Heart left ventricle (tissue), 16 donors: Measurements from ENCODE around the gene ALDH3B2. TPM values are rescaled to one million over a fixed set of nuclear protein-coding genes. Genes with fewer than 3 reads are reported as not detected.
"Not testable (repeated sequence)": the region's sequence is repeated elsewhere in the genome, so short reads cannot be mapped to it uniquely, and the experiment has no call there.

Source experiments
- ATAC-seq, 4 donors: fragments of 200-7000 bp; cut with Tn5 transposase; one replicate each; pipeline ENCODE4 v1.9.1; 2020 to 2022; ENCODE audit warnings: moderate library complexity in 4 of 4, mild to moderate bottlenecking in 3 of 4, moderate number of reproducible peaks in 1 of 4
- DNase-seq, 5 donors: peaks; one replicate each; pipeline ENCODE4 v3.0.0-alpha.2; 2020
- H3K27ac ChIP-seq, 12 donors: fragments of 200-600 bp; sonication (generic) in 4 of 12; one replicate each; pipeline versions ENCODE4 v1.5.0 to v1.8.0; 2016 to 2022; ENCODE audit warnings: mild to moderate bottlenecking in 2 of 12
- H3K27me3 ChIP-seq, 9 donors: fragments of 200-600 bp; sonication (generic) in 2 of 9; one replicate each; pipeline versions ENCODE4 v1.5.1 to v1.8.0; 2016 to 2022; ENCODE audit warnings: mild to moderate bottlenecking in 3 of 9
- H3K36me3 ChIP-seq, 9 donors: fragments of 200-600 bp; sonication (generic) in 2 of 9; one replicate each; pipeline versions ENCODE4 v1.5.0 to v1.8.0; 2018 to 2022; ENCODE audit warnings: mild to moderate bottlenecking in 2 of 9
- H3K4me1 ChIP-seq, 12 donors: fragments of 200-600 bp; sonication (generic) in 4 of 12; one replicate each; pipeline versions ENCODE4 v1.5.0 to v1.8.0; 2016 to 2022; ENCODE audit warnings: mild to moderate bottlenecking in 3 of 12
- H3K4me3 ChIP-seq, 12 donors: fragments of 200-600 bp; sonication (generic) in 4 of 12; one replicate each; pipeline versions ENCODE4 v1.5.0 to v1.8.0; 2017 to 2022; ENCODE audit warnings: mild to moderate bottlenecking in 9 of 12, moderate library complexity in 4 of 12
- H3K9me3 ChIP-seq, 12 donors: fragments of 200-600 bp; sonication (generic) in 4 of 12; one replicate each; pipeline versions ENCODE4 v1.5.0 to v1.8.0; 2016 to 2022; ENCODE audit warnings: mild to moderate bottlenecking in 1 of 12
- POLR2A ChIP-seq, 2 donors: fragments of 450-650 bp; IDR thresholded peaks; one replicate each; pipeline ENCODE4 v1.6.1; 2017; ENCODE audit warnings: antibody characterized with exemption in 2 of 2, mild to moderate bottlenecking in 2 of 2, moderate library complexity in 2 of 2
- WGBS, 4 donors: extraction: QIAGEN DNeasy Blood & Tissue Kit in 2 of 4; methylation state at CpG; one replicate each; pipeline versions ENCODE4 v1.1.5 to v1.1.7; 2013 to 2018; 5-methylcytosine and 5-hydroxymethylcytosine counted together
- intact Hi-C, 10 donors: fragments of 100-400 bp; cut with DNase I; formaldehyde crosslinking; loops; one replicate each; pipeline versions ENCODE4 v1.11.1 to v1.14.2; 2022
- polyA plus RNA-seq, 2 donors: library from polyadenylated mRNA; stranded (reverse); fragments of 200-250 nt; gene quantifications; one replicate each; pipeline ENCODE4 v1.2.3, GENCODE V29; 2013
- total RNA-seq, 9 donors: library from RNA; depleted of rRNA in 2 of 9; stranded (reverse); fragments of >200 nt in 2 of 9; fragmentation: NEBNext Ultra II Directional in 3 of 9; extraction: Animal tissue kit (Norgen Biotek cat#: 25700) in 3 of 9; gene quantifications; one replicate each; pipeline versions ENCODE4 v1.1.0 to v1.2.4, GENCODE V29; 2016 to 2023
- TF ChIP-seq, protein P1 (sequence below), 12 donors: fragments of 200-600 bp; sonication (generic) in 4 of 12; IDR thresholded peaks; one replicate each; pipeline versions ENCODE4 v1.5.0 to v1.8.0; 2018 to 2022; ENCODE audit warnings: antibody characterized with exemption in 12 of 12, mild to moderate bottlenecking in 5 of 12
- donor health status: ischemic (EF 13 %, LVEDD 7.1; RV severe dilation, severe dysfunction).
- donor health status: healthy with polysubstance abuse.
- donor health status: DM: no; HTN: yes; CAD: no.
- donor health status: DM: no; HTN: no; CAD: no.
- donor health status: ischemic (EF 25% LVEDD 6.9; RV normal size, moderate dysfunction).
- donor health status: ischemic (EF 25% LVEDD 5.7; RV mildly dilated, moderate dysfunction).
- donor health status: healthy.
- donor health status: DM: yes; HTN: yes; CAD: no.
- donor health status: ischemic (EF 35%, LVEDD 5.7; RV mildly dilated, moderate dysfunction).
- donor health status: nonischemic (EF 11% LVEDD 7.7; RV severe dilation, severe dysfunction).
- donor health status: DM: yes; HTN: yes; CAD: no.
- donor health status: PGD.
- donor health status: ischemic (EF 29% LVEDD 5.4; RV normal size, mild dysfunction).
- donor health status: nonischemic (EF 23%, LVEDD 6.1; RV moderate dilation, normal function).

Gene ALDH3B2
- total and polyA plus RNA-seq, 11 donors, result not detected

- H3K36me3 ChIP-seq, result no peaks in the 10 kb centered on the region
- no peaks in the 10 kb centered on the region for H3K9me3 ChIP-seq
- no peaks in the 10 kb centered on the region for H3K27me3 ChIP-seq
- intact Hi-C loops, result loop anchor here in 1 of 10 donors (2.0 kb wide), 1 partner anchor 30 kb away; no protein-coding TSS in a partner anchor
- H3K4me3 ChIP-seq, result peak overlapping the region; percentile 48 to 82 (median 66)
- 20 to 53% (median 45%) methylated on average over 6 to 25 of the region's 25 CpGs for WGBS, 4 donors
- ATAC-seq (no peak), DNase-seq (peak in 1 of 5 donors; percentile 63)
- TF ChIP-seq, protein P1, sequence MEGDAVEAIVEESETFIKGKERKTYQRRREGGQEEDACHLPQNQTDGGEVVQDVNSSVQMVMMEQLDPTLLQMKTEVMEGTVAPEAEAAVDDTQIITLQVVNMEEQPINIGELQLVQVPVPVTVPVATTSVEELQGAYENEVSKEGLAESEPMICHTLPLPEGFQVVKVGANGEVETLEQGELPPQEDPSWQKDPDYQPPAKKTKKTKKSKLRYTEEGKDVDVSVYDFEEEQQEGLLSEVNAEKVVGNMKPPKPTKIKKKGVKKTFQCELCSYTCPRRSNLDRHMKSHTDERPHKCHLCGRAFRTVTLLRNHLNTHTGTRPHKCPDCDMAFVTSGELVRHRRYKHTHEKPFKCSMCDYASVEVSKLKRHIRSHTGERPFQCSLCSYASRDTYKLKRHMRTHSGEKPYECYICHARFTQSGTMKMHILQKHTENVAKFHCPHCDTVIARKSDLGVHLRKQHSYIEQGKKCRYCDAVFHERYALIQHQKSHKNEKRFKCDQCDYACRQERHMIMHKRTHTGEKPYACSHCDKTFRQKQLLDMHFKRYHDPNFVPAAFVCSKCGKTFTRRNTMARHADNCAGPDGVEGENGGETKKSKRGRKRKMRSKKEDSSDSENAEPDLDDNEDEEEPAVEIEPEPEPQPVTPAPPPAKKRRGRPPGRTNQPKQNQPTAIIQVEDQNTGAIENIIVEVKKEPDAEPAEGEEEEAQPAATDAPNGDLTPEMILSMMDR (IDR thresholded peaks at IDR 0.05), result no peak
- no peak for TF ChIP-seq POLR2A (IDR thresholded peaks at IDR 0.05)
- H3K4me1 ChIP-seq, result peaks cover 0 to 32% (median 14%) of the 10 kb centered on the region in 12 donors
- H3K27ac ChIP-seq, result peak overlapping the region in 11 of 12 donors; percentile 58 to 98 (median 92)
These were observed 45.6 kb downstream of the ALDH3B2 start for GRCh38 chr11:67628710-67629385.

DNA sequence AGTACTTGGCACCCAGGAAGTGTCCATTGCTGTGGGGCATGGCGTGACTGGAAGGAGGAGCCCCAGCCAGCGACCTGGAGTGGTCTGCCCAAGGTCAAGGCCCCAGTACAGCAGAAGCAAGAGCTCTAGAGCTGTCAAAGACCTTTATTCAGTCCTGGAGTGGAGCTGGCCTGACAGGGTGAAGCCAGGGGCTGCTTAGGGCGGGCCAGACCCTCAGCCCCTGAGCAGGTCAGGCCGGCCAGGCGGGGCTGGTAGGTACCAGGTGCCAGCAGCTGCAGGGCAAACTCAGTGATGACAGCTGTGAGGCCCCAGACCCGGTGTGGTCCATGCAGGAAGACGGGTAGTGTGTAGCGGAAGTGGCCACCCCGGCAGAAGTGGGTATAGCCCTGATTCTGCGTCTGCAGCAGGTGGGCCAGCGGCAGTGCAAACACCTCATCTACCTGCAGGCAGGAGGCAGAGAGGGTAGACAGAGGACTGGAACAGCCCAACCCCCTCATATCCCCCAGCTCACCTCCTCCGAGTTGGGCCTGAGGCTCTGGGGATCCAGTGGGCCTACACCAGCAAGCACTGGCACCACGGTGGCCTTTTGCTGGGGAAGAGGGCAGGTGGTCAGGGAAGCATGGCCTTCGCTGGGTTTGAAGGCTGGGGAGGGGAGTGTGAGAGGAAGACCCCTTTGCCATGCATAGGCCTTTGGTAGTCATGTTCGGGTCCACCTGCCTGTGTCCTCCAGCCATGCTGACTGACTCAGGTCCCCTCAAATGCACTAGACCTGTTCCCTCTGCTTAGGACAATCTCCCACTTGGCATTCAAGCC is 46.4 kb downstream of the ALDH3B2 start:
- ATAC-seq (no peak), DNase-seq (peak in 2 of 5 donors; percentile 25 to 59)
- Histone ChIP-seq H3K27me3 (no peaks in the 10 kb centered on the region), H3K9me3 (no peaks in the 10 kb centered on the region), H3K4me1 (peaks cover 0 to 32% (median 14%) of the 10 kb centered on the region in 12 donors), H3K4me3 (no peak overlapping the region), H3K27ac (peak overlapping the region in 3 of 12 donors; percentile 13 to 94 (median 92)), H3K36me3 (no peaks in the 10 kb centered on the region)
- TF ChIP-seq, protein P1 (IDR thresholded peaks at IDR 0.05), result no peak
- no peak for TF ChIP-seq POLR2A (IDR thresholded peaks at IDR 0.05)
- intact Hi-C loops, result loop anchor here in 1 of 10 donors (2.0 kb wide), 1 partner anchor 31 kb away; no protein-coding TSS in a partner anchor
- WGBS, 4 donors, result 84 to 91% (median 89%) methylated on average over 14 to 15 of the region's 15 CpGs

- no peak overlapping the region for H3K4me3 ChIP-seq
- peak overlapping the region in 3 of 12 donors; percentile 13 to 94 (median 92) for H3K27ac ChIP-seq
- 89 to 96% (median 90%) methylated on average over 5 to 6 of the region's 6 CpGs for WGBS, 4 donors
- intact Hi-C loops, result no loop called here
- H3K36me3 ChIP-seq, result no peaks in the 10 kb centered on the region
- DNase-seq (peak in 1 of 5 donors; percentile 36), ATAC-seq (no peak)
- H3K9me3 ChIP-seq, result no peaks in the 10 kb centered on the region
- no peaks in the 10 kb centered on the region for H3K27me3 ChIP-seq
- no peak for TF ChIP-seq POLR2A (IDR thresholded peaks at IDR 0.05)
- TF ChIP-seq, protein P1 (IDR thresholded peaks at IDR 0.05), result no peak
- peaks cover 0 to 26% (median 14%) of the 10 kb centered on the region in 12 donors for H3K4me1 ChIP-seq
These were observed 47.0 kb downstream of the ALDH3B2 start for GRCh38 chr11:67627441-67627811.

GRCh38 chr11:67626970-67627369 is 47.5 kb downstream of the ALDH3B2 start:
- H3K4me3 ChIP-seq, result no peak overlapping the region
- H3K36me3 ChIP-seq, result no peaks in the 10 kb centered on the region
- ATAC-seq (no peak), DNase-seq (no peak)
- H3K27ac ChIP-seq, result no peak overlapping the region
- H3K4me1 ChIP-seq, result peaks cover 0 to 24% (median 14%) of the 10 kb centered on the region in 12 donors
- WGBS, 4 donors, result 90 to 94% (median 92%) methylated on average over 10 of the region's 10 CpGs
- TF ChIP-seq, protein P1 (IDR thresholded peaks at IDR 0.05), result no peak
- TF ChIP-seq POLR2A (IDR thresholded peaks at IDR 0.05), result no peak
- no peaks in the 10 kb centered on the region for H3K9me3 ChIP-seq
- no peaks in the 10 kb centered on the region for H3K27me3 ChIP-seq
- intact Hi-C loops, result no loop called here

DNA sequence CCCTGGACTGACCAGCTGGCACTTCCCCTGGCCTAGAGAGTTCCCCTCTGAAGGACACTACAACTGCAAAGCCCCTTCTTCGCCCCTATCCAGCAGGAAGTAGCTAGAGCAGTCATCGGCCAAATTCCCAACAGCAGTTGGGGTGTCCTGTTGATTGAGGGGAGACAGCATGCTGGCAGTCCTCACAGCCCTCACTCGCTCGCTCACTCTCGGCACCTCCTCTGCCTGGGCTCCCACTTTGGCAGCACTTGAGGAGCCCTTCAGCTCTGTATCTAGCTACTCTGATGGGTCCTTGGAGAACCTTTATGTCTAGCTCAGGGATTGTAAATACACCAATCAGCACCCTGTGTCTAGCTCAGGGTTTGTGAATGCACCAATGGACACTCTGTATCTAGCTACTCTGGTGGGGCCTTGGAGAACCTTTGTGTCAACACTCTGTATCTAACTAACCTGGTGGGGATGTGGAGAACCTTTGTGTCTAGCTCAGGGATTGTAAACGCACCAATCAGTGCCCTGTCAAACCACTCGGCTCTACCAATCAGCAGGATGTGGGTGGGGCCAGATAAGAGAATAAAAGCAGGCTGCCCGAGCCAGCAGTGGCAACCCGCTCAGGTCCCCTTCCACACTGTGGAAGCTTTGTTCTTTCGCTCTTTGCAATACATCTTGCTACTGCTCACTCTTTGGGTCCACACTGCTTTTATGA is 48.1 kb downstream of the ALDH3B2 start:
- peaks cover 0 to 23% (median 14%) of the 10 kb centered on the region in 12 donors for H3K4me1 ChIP-seq
- H3K9me3 ChIP-seq, ATAC-seq, H3K36me3 ChIP-seq, H3K27me3 ChIP-seq, H3K27ac ChIP-seq, H3K4me3 ChIP-seq, intact Hi-C loops, DNase-seq: not testable (repeated sequence)
- 77 to 89% (median 86%) methylated on average over 8 to 10 of the region's 10 CpGs for WGBS, 4 donors

DNA sequence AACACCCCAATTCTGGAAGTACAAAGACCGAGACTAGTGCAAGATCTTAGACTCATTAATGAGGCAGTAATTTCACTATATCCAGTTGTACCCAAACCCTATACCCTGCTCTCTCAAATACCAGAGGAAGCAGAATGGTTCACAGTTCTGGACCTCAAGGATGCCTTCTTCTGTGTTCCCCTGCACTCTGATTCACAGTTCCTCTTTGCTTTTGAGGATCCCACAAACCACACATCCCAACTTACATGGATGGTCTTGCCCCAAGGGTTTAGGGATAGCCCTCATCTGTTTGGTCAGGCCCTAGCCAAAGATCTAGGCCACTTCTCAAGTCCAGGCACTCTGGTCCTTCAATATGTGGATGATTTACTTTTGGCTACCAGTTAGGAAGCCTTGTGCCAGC is 50.6 kb downstream of the ALDH3B2 start:
- H3K27me3 ChIP-seq, H3K4me1 ChIP-seq, H3K9me3 ChIP-seq, DNase-seq, H3K27ac ChIP-seq, ATAC-seq, H3K4me3 ChIP-seq, intact Hi-C loops, H3K36me3 ChIP-seq: not testable (repeated sequence)
- WGBS, 4 donors, result 83 to 100% (median 98%) methylated on average over 1 of the region's 1 CpG
